ENCODE measurements around the gene ARFGAP3. TPM values are rescaled to one million over a fixed set of nuclear protein-coding genes. Genes with fewer than 3 reads are reported as not detected.
"Not testable (repeated sequence)": the region's sequence is repeated elsewhere in the genome, so short reads cannot be mapped to it uniquely, and the experiment has no call there.

Gene ARFGAP3
- total and polyA plus RNA-seq, 2 experiments from 2014 or later: 53.7 to 89.5 TPM

DNA sequence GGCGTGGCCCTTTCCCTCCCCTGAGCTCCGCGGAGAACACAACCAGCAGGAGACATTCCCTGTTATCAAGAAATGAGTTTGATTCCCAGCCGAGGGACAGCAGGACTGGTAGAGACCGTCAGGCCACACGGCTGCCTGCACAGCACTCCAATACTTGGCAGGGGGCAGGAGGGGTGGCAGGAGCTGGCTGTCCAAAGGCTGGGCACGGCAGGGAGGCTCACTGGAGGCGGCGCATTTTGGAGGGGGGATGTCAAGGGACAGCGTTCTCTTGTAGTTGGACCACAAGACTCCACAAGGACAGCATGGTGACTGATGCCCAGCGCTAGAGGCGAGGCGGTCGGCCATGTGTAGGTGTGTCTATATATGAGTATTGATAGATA lies 69.7 kb downstream of the ARFGAP3 start:
- WGBS (ENCODE audit: low lambda C conversion rate, missing lambda C conversion rate): 86% methylated on average over 14 of the region's 14 CpGs
- Histone ChIP-seq H3K9me2 (replicated peaks; ENCODE audit: insufficient read depth) (no peaks in the 10 kb centered on the region), H3K9me3 (ENCODE audit: low read depth) (no peaks in the 10 kb centered on the region), H3K36me3 (replicated peaks; ENCODE audit: insufficient read depth, low read depth) (no peaks in the 10 kb centered on the region), H3K27me3 (no peaks in the 10 kb centered on the region), H3K27ac (no peak overlapping the region), H2AFZ (no peak overlapping the region), H4K20me1 (ENCODE audit: insufficient read depth, poor library complexity, severe bottlenecking) (no peaks in the 10 kb centered on the region), H3K79me2 (no peaks in the 10 kb centered on the region), H3K4me2 (no peak overlapping the region), H3K4me1 (ENCODE audit: insufficient read depth) (no peaks in the 10 kb centered on the region), H3K4me3 (no peak overlapping the region)
- no peak for DNase-seq (ENCODE audit: low spot score)
- TF ChIP-seq CTCF (IDR thresholded peaks at IDR 0.05; ENCODE audit: poor library complexity) (no peak), EZH2 (IDR thresholded peaks at IDR 0.05; ENCODE audit: borderline replicate concordance) (no peak), EZH2phosphoT487 (IDR thresholded peaks at IDR 0.05; ENCODE audit: low read depth, severe bottlenecking, unreplicated experiment) (no peak)

DNA sequence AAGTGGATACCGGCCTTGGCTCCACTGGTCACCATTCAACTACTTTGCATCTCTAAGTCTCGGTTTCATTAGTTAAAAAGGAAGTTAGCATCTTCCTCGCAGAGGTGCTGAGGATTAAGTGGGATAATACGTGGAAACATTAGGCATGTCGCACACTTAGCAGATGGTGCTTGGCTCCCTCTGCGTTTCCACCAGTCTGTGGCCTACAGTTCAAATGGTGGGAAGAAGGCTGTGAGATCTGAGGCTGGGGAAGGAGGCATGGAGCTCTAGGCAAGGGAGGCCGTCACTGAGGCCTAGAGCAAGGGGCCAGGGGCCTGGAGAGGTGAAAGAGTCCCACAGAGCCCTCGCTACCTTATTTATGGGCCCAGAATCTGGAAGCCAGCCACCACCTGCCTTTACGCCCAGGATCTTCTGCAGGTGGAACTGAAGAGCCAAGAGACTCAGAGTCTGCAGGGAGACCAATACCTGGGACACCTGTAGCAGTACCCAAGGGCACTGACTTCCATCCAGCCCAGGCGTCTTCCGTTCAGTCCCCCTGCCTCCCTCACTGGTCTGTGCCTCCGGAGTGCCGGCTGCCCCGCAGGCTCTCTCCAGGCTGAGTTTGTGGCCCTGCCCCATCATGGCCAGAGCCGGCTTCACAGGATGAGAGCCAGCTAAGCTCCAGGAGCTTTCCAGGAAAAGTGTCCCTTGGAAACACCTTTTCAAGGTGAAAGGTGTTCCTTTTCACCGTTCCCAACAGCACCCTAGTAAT lies 70.3 kb downstream of the ARFGAP3 start:
- Histone ChIP-seq H3K79me2 (no peaks in the 10 kb centered on the region), H3K9me2 (replicated peaks; ENCODE audit: insufficient read depth) (no peaks in the 10 kb centered on the region), H3K27ac (no peak overlapping the region), H3K4me2 (no peak overlapping the region), H2AFZ (no peak overlapping the region), H3K4me1 (ENCODE audit: insufficient read depth) (no peaks in the 10 kb centered on the region), H3K36me3 (replicated peaks; ENCODE audit: insufficient read depth, low read depth) (no peaks in the 10 kb centered on the region), H3K4me3 (no peak overlapping the region), H4K20me1 (ENCODE audit: insufficient read depth, poor library complexity, severe bottlenecking) (no peaks in the 10 kb centered on the region), H3K9me3 (ENCODE audit: low read depth) (no peaks in the 10 kb centered on the region), H3K27me3 (no peaks in the 10 kb centered on the region)
- TF ChIP-seq EZH2 (IDR thresholded peaks at IDR 0.05; ENCODE audit: borderline replicate concordance): no peak
- TF ChIP-seq CTCF (IDR thresholded peaks at IDR 0.05; ENCODE audit: poor library complexity): no peak
- TF ChIP-seq EZH2phosphoT487 (IDR thresholded peaks at IDR 0.05; ENCODE audit: low read depth, severe bottlenecking, unreplicated experiment): no peak
- no peak for DNase-seq (ENCODE audit: low spot score)
- 92% methylated on average over 16 of the region's 16 CpGs for WGBS (ENCODE audit: low lambda C conversion rate, missing lambda C conversion rate)

DNA sequence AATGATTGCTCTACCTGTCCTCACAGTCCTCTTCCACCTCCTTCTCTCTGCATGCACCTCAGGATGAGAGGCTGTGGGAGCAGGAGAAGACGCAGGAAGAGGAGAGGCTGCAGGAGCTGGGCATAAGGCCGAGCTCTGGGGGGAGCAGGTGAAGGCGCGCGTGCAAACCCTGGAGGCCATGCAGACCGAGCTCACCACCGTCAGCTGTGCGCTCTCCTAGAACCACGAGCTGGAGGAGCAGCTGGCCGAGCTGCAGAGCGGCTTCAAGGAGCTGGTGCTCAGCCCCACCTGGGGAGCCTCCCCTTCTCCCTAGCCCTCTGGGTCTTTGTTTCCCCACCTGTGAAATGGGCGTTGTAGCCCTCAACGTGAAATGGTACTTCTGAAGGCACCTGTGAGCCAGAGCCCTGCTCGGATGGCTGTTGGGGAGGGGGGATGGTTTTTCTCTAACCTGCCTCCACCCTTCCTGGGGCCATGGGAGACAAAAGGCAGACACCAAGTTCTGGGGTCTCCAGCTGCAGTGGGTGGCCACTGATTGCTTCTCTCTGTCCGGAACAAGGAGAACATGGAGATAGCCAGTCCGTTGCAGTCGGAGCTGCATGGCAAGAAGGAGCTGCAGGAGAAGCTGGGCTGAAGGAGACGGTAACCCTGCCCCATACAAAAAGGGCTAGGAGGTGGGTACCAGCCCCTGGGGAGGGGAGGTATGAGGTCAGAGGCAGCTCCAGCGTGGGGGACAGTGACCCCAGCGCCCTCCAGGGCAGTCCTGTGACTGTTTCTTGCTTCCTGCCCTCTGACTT lies 71.2 kb downstream of the ARFGAP3 start:
- Histone ChIP-seq H3K4me1 (ENCODE audit: insufficient read depth) (no peaks in the 10 kb centered on the region), H3K9me3 (ENCODE audit: low read depth) (no peaks in the 10 kb centered on the region), H3K4me3 (no peak overlapping the region), H2AFZ (no peak overlapping the region), H3K79me2 (no peaks in the 10 kb centered on the region), H3K9me2 (replicated peaks; ENCODE audit: insufficient read depth) (no peaks in the 10 kb centered on the region), H4K20me1 (ENCODE audit: insufficient read depth, poor library complexity, severe bottlenecking) (no peaks in the 10 kb centered on the region), H3K27ac (no peak overlapping the region), H3K36me3 (replicated peaks; ENCODE audit: insufficient read depth, low read depth) (no peaks in the 10 kb centered on the region), H3K4me2 (no peak overlapping the region), H3K27me3 (no peaks in the 10 kb centered on the region)
- no peak for TF ChIP-seq CTCF (IDR thresholded peaks at IDR 0.05; ENCODE audit: poor library complexity)
- TF ChIP-seq EZH2 (IDR thresholded peaks at IDR 0.05; ENCODE audit: borderline replicate concordance): no peak
- TF ChIP-seq EZH2phosphoT487 (IDR thresholded peaks at IDR 0.05; ENCODE audit: low read depth, severe bottlenecking, unreplicated experiment): no peak
- DNase-seq (ENCODE audit: low spot score): no peak
- 84% methylated on average over 20 of the region's 20 CpGs for WGBS (ENCODE audit: low lambda C conversion rate, missing lambda C conversion rate)

GRCh38 chr22:42782306-42782705 lies 74.8 kb downstream of the ARFGAP3 start:
- H3K4me1 ChIP-seq (ENCODE audit: insufficient read depth); H3K36me3 ChIP-seq (replicated peaks; ENCODE audit: insufficient read depth, low read depth); H3K27me3 ChIP-seq; H4K20me1 ChIP-seq (ENCODE audit: insufficient read depth, poor library complexity, severe bottlenecking); H3K9me3 ChIP-seq (ENCODE audit: low read depth); DNase-seq (ENCODE audit: low spot score); H3K4me2 ChIP-seq; H3K4me3 ChIP-seq; H3K79me2 ChIP-seq; H3K27ac ChIP-seq; H2AFZ ChIP-seq; H3K9me2 ChIP-seq (replicated peaks; ENCODE audit: insufficient read depth): not testable (repeated sequence)
- 88% methylated on average over 9 of the region's 9 CpGs for WGBS (ENCODE audit: low lambda C conversion rate, missing lambda C conversion rate)
